Panc1 (cell line): ENCODE data around the gene HYDIN. TPM values are rescaled to one million over a fixed set of nuclear protein-coding genes. Genes with fewer than 3 reads are reported as not detected.

ENCODE experiments used
- ATAC-seq: fragments of 200-7000 bp; cut with Tn5 transposase; 2 replicates; pipeline ENCODE4 v1.9.1; 2020; ENCODE audit warnings: mild to moderate bottlenecking, moderate library complexity
- BruUV-seq: library from RNA; stranded (reverse); fragments of 400-500 nt; replicated peaks from 2 replicates; lab custom pipeline; 2021; lab: Mats Ljungman, UMichigan
- CTCF ChIA-PET: fragments of 300-600 bp; sonication (Branson Sonifier 250); formaldehyde crosslinking; loops from one replicate; lab custom pipeline; 2022; ENCODE audit warnings: antibody characterized with exemption; lab: Charles Lee
- POLR2A ChIA-PET: fragments of 300-600 bp; sonication (Branson Sonifier 250); formaldehyde crosslinking; loops from one replicate; lab custom pipeline; 2022; ENCODE audit warnings: antibody characterized with exemption; lab: Charles Lee
- DNase-seq: peaks from one replicate; pipeline ENCODE4 v3.0.0-alpha.2; 2010; ENCODE audit warnings: low read depth, low spot score
- H3K27ac ChIP-seq: 2 replicates; pipeline ENCODE4 v1.5.1; 2011; ENCODE audit warnings: mild to moderate bottlenecking, low read length, inconsistent platforms
- H3K27me3 ChIP-seq: fragments of 200-500 bp; sonication (Bioruptor generic); 2 replicates; pipeline ENCODE4 v1.6.0; 2014; ENCODE audit warnings: low read length, inconsistent platforms; ENCODE audit not compliant: control insufficient read depth, insufficient read depth
- H3K36me3 ChIP-seq: fragments of 200-500 bp; sonication (Bioruptor generic); 2 replicates; pipeline ENCODE4 v1.5.1; 2014; ENCODE audit warnings: inconsistent platforms, mild to moderate bottlenecking, low read length, moderate library complexity; ENCODE audit not compliant: control insufficient read depth, insufficient read depth
- H3K4me1 ChIP-seq: 2 replicates; pipeline ENCODE4 v1.5.1; 2011; ENCODE audit warnings: inconsistent platforms, mild to moderate bottlenecking, low read length, moderate library complexity; ENCODE audit not compliant: control insufficient read depth, insufficient read depth
- H3K4me3 ChIP-seq, 2 experiments: 2 replicates each; pipeline ENCODE4 v1.5.1; 2011 to 2012; ENCODE audit warnings: low read depth in 2 of 2, low read length in 2 of 2, mild to moderate bottlenecking in 2 of 2, inconsistent platforms in 1 of 2, moderate library complexity in 1 of 2
- H3K9me3 ChIP-seq: fragments of 200-500 bp; sonication (Bioruptor generic); 2 replicates; pipeline ENCODE4 v1.5.1; 2014; ENCODE audit warnings: low read depth, mild to moderate bottlenecking, inconsistent platforms, low read length, moderate library complexity; ENCODE audit not compliant: control insufficient read depth, insufficient read depth
- CTCF ChIP-seq: fragments of 450-650 bp; IDR thresholded peaks from 2 replicates; pipeline ENCODE4 v1.5.1; 2017; ENCODE audit warnings: mild to moderate bottlenecking
- POLR2AphosphoS5 ChIP-seq: IDR thresholded peaks from 2 replicates; pipeline ENCODE4 v1.6.1; 2012; ENCODE audit warnings: mild to moderate bottlenecking, low read depth, low read length, moderate library complexity
- REST ChIP-seq, 2 experiments: IDR thresholded peaks; 2 replicates each; pipeline ENCODE4 v1.6.1; 2011 to 2012; ENCODE audit warnings: low read depth in 2 of 2, control low read depth in 1 of 2, low read length in 1 of 2, mild to moderate bottlenecking in 1 of 2, moderate library complexity in 1 of 2; ENCODE audit not compliant: insufficient read depth in 1 of 2
- SIN3A ChIP-seq: IDR thresholded peaks from 2 replicates; pipeline ENCODE4 v1.6.1; 2012; ENCODE audit warnings: low read depth, mild to moderate bottlenecking, low read length, moderate library complexity, borderline replicate concordance; ENCODE audit not compliant: insufficient read depth
- TCF7L2 ChIP-seq: IDR thresholded peaks from 2 replicates; pipeline ENCODE4 v1.6.1; 2011; ENCODE audit warnings: mild to moderate bottlenecking, low read depth, low read length, inconsistent platforms
- in situ Hi-C: cut with HindIII; loops from 2 replicates; pipeline ENCODE4 v1.10.0; 2016; ENCODE audit warnings: low sequenced_read_pairs, low pct_unique_long_range_greater_than_20kb
- intact Hi-C: fragments of 100-400 bp; cut with micrococcal nuclease; formaldehyde crosslinking; loops from one replicate; pipeline ENCODE4 v1.10.0; 2022; ENCODE audit not compliant: unreplicated experiment
- total RNA-seq: library from RNA; stranded (reverse); gene quantifications from one replicate; pipeline ENCODE4 v1.2.1, GENCODE V29; 2021; ENCODE audit not compliant: unreplicated experiment

The HYDIN gene
- total RNA-seq, 1 experiment from 2014 or later = 0.80 TPM

- POLR2A ChIA-PET = no interaction called here
- Histone ChIP-seq H3K27me3 (no peaks in the 10 kb centered on the region), H3K36me3 (no peaks in the 10 kb centered on the region), H3K9me3 (no peaks in the 10 kb centered on the region), H3K4me1 (peaks cover 2% of the 10 kb centered on the region; the same call in 1 of the 2 replicates), H3K4me3 (no peak overlapping the region), H3K27ac (no peak overlapping the region)
- no peak for DNase-seq
- no TSS peak for BruUV-seq
- ATAC-seq = no peak
- CTCF ChIA-PET = no interaction called here
- in situ Hi-C loops (no loop called here), intact Hi-C loops (no loop called here)
- TF ChIP-seq POLR2AphosphoS5 (no peak), CTCF (no peak), TCF7L2 (no peak), SIN3A (no peak), REST (IDR thresholded peaks at IDR 0.05; ENCODE audit: insufficient read depth in 1 of 2, low read depth in 2 of 2, low read length in 1 of 2) (no peak)
Measured at GRCh38 chr16:70760221-70760620, 470.3 kb downstream of the HYDIN start.

- no peaks in the 10 kb centered on the region for H3K27me3 ChIP-seq
- no peak overlapping the region for H3K4me3 ChIP-seq
- ChIA-PET CTCF (no interaction called here), POLR2A (no interaction called here)
- no peaks in the 10 kb centered on the region for H3K36me3 ChIP-seq
- H3K27ac ChIP-seq = no peak overlapping the region
- BruUV-seq = no TSS peak
- no peak for TF ChIP-seq POLR2AphosphoS5
- TF ChIP-seq TCF7L2 = no peak
- in situ Hi-C loops (no loop called here), intact Hi-C loops (no loop called here)
- ATAC-seq (no peak), DNase-seq (no peak)
- H3K9me3 ChIP-seq = no peaks in the 10 kb centered on the region
- H3K4me1 ChIP-seq = peaks cover 2% of the 10 kb centered on the region; the same call in 1 of the 2 replicates
Measured at GRCh38 chr16:70759666-70760065, 470.9 kb downstream of the HYDIN start.

- intact Hi-C loops = no loop called here
- no peaks in the 10 kb centered on the region for H3K27me3 ChIP-seq
- no peaks in the 10 kb centered on the region for H3K9me3 ChIP-seq
- in situ Hi-C loops = no loop called here
- no TSS peak for BruUV-seq
- H3K4me3 ChIP-seq = no peak overlapping the region
- peaks cover 2% of the 10 kb centered on the region; the same call in 1 of the 2 replicates for H3K4me1 ChIP-seq
- TF ChIP-seq CTCF (no peak), POLR2AphosphoS5 (no peak), TCF7L2 (no peak), SIN3A (no peak), REST (IDR thresholded peaks at IDR 0.05; ENCODE audit: insufficient read depth in 1 of 2, low read depth in 2 of 2, low read length in 1 of 2) (no peak)
- ATAC-seq (no peak), DNase-seq (no peak)
- POLR2A ChIA-PET = no interaction called here
- H3K27ac ChIP-seq = no peak overlapping the region
- CTCF ChIA-PET = no interaction called here
- H3K36me3 ChIP-seq = no peaks in the 10 kb centered on the region
Measured at GRCh38 chr16:70758786-70759185, 471.7 kb downstream of the HYDIN start.
